H1 (cell line): Measurements from ENCODE around the gene ABCA2. TPM values are rescaled to one million over a fixed set of nuclear protein-coding genes. Genes with fewer than 3 reads are reported as not detected.

Source experiments
- CTCF ChIA-PET: fragments of 300-600 bp; sonication (Branson Sonifier 250); formaldehyde crosslinking; loops from one replicate; lab custom pipeline; 2021; ENCODE audit not compliant: partially characterized antibody; lab: Charles Lee
- POLR2A ChIA-PET: fragments of 300-600 bp; sonication (Branson Sonifier 250); formaldehyde crosslinking; loops from one replicate; lab custom pipeline; 2021; ENCODE audit warnings: inconsistent platforms; ENCODE audit not compliant: partially characterized antibody; lab: Charles Lee
- DNase-seq, 2 experiments: peaks; one replicate each; pipeline versions ENCODE4 v3.0.0 to v3.0.0-alpha.2; 2010 to 2022; ENCODE audit warnings: low spot score in 2 of 2, low read depth in 1 of 2, mixed read lengths in 1 of 2
- FAIRE-seq: peaks from 2 replicates; lab custom pipeline; 2011; peaks lifted over from hg19 to GRCh38; lab: Jason Lieb, UNC
- H2AFZ ChIP-seq: 2 replicates; pipeline ENCODE4 v1.8.1; 2012; ENCODE audit warnings: low read length, inconsistent platforms
- H2AK5ac ChIP-seq: 2 replicates; pipeline ENCODE4 v1.6.1; 2013; ENCODE audit warnings: low read depth, low read length
- H2BK120ac ChIP-seq: replicated peaks from 2 replicates; pipeline ENCODE3; 2013; ENCODE audit warnings: low read depth, low read length, inconsistent platforms
- H2BK12ac ChIP-seq: 2 replicates; pipeline ENCODE4 v1.6.1; 2013; ENCODE audit warnings: low read depth, low read length
- H2BK15ac ChIP-seq: 2 replicates; pipeline ENCODE4 v1.6.1; 2013; ENCODE audit warnings: low read length
- H2BK20ac ChIP-seq: 2 replicates; pipeline ENCODE4 v1.6.1; 2013; ENCODE audit warnings: low read length
- H2BK5ac ChIP-seq: 2 replicates; pipeline ENCODE4 v1.6.1; 2013; ENCODE audit warnings: low read depth, low read length
- H3K14ac ChIP-seq: 2 replicates; pipeline ENCODE4 v1.6.1; 2013; ENCODE audit warnings: inconsistent platforms; ENCODE audit not compliant: insufficient read length
- H3K18ac ChIP-seq: 2 replicates; pipeline ENCODE4 v1.6.1; 2013; ENCODE audit warnings: low read length; ENCODE audit errors: extremely low read depth
- H3K23ac ChIP-seq: 2 replicates; pipeline ENCODE4 v1.6.1; 2013; ENCODE audit warnings: inconsistent platforms; ENCODE audit not compliant: insufficient read length
- H3K23me2 ChIP-seq: 2 replicates; pipeline ENCODE4 v1.6.1; 2013; ENCODE audit warnings: low read depth, low read length
- H3K27ac ChIP-seq: 2 replicates; pipeline ENCODE4 v1.6.1; 2011; ENCODE audit warnings: low read depth, low read length, inconsistent platforms
- H3K27me3 ChIP-seq, 4 experiments: replicated peaks in 1 of 4; 1 replicate in 1 of 4; 2 replicates in 3 of 4; pipeline versions ENCODE4 v1.6.1 to v1.8.1; 2011 to 2013; ENCODE audit warnings: low read length in 3 of 4, mild to moderate bottlenecking in 3 of 4, inconsistent platforms in 2 of 4, mixed read lengths in 2 of 4, moderate library complexity in 1 of 4; ENCODE audit not compliant: control insufficient read depth in 3 of 4, insufficient read depth in 3 of 4; ENCODE audit errors: extremely low read depth in 1 of 4
- H3K36me3 ChIP-seq, 4 experiments: 2 replicates each; pipeline versions ENCODE4 v1.6.1 to v1.8.1; 2011 to 2013; ENCODE audit warnings: mild to moderate bottlenecking in 4 of 4, low read length in 3 of 4, moderate library complexity in 2 of 4, control low read depth in 1 of 4, inconsistent platforms in 1 of 4; ENCODE audit not compliant: insufficient read depth in 4 of 4, control insufficient read depth in 2 of 4
- H3K4ac ChIP-seq: replicated peaks from 2 replicates; pipeline ENCODE3; 2013; ENCODE audit warnings: low read length, low read depth, mixed read lengths, inconsistent platforms; ENCODE audit not compliant: insufficient read length
- H3K4me1 ChIP-seq, 4 experiments: replicated peaks in 1 of 4; 1 replicate in 1 of 4; 2 replicates in 3 of 4; pipeline versions ENCODE4 v1.6.1 to v1.8.1; 2011 to 2013; ENCODE audit warnings: low read length in 3 of 4, inconsistent platforms in 2 of 4, mixed read lengths in 1 of 4; ENCODE audit not compliant: insufficient read depth in 4 of 4, control insufficient read depth in 3 of 4
- H3K4me2 ChIP-seq, 2 experiments: 2 replicates each; pipeline versions ENCODE4 v1.6.1 to v1.8.1; 2011 to 2013; ENCODE audit warnings: low read depth in 2 of 2, low read length in 2 of 2, control low read depth in 1 of 2, inconsistent platforms in 1 of 2, mild to moderate bottlenecking in 1 of 2; ENCODE audit not compliant: insufficient read depth in 1 of 2
- H3K4me3 ChIP-seq, 4 experiments: fragments of 200-600, 300-600 bp in 1 of 4; sonication (generic), shearing (Covaris generic), sonication (Bioruptor Twin) in 1 of 4; 2 replicates each; pipeline versions ENCODE4 v1.5.1 to v1.8.1; 2011 to 2016; ENCODE audit warnings: low read length in 4 of 4, low read depth in 3 of 4, control low read depth in 2 of 4, inconsistent platforms in 2 of 4, mild to moderate bottlenecking in 2 of 4, mixed read lengths in 1 of 4, moderate library complexity in 1 of 4; ENCODE audit not compliant: insufficient read depth in 2 of 4; ENCODE audit errors: extremely low read depth in 1 of 4
- H3K56ac ChIP-seq: replicated peaks from 2 replicates; pipeline ENCODE3; 2013; ENCODE audit warnings: low read depth, mild to moderate bottlenecking, mixed read lengths, low read length, inconsistent platforms; ENCODE audit not compliant: insufficient read length
- H3K79me1 ChIP-seq: 2 replicates; pipeline ENCODE4 v1.6.1; 2013; ENCODE audit warnings: low read depth, low read length, control low read depth
- H3K79me2 ChIP-seq, 2 experiments: 2 replicates each; pipeline versions ENCODE4 v1.6.1 to v1.8.1; 2012 to 2013; ENCODE audit warnings: low read length in 2 of 2, mild to moderate bottlenecking in 2 of 2, inconsistent platforms in 1 of 2; ENCODE audit not compliant: insufficient read depth in 2 of 2, control insufficient read depth in 1 of 2
- H3K9ac ChIP-seq, 4 experiments: replicated peaks in 1 of 4; 1 replicate in 1 of 4; 2 replicates in 3 of 4; pipeline versions ENCODE4 v1.6.1 to v1.8.1; 2011 to 2013; ENCODE audit warnings: low read depth in 3 of 4, low read length in 3 of 4, control low read depth in 2 of 4, mild to moderate bottlenecking in 2 of 4, moderate library complexity in 2 of 4, inconsistent platforms in 1 of 4; ENCODE audit errors: extremely low read depth in 1 of 4
- H3K9me3 ChIP-seq, 2 experiments: 2 replicates each; pipeline versions ENCODE4 v1.6.1 to v1.8.1; 2012 to 2013; ENCODE audit warnings: mild to moderate bottlenecking in 2 of 2, moderate library complexity in 2 of 2, control low read depth in 1 of 2, inconsistent platforms in 1 of 2, low read depth in 1 of 2, low read length in 1 of 2, mixed read lengths in 1 of 2; ENCODE audit not compliant: insufficient read depth in 2 of 2
- H4K20me1 ChIP-seq, 2 experiments: replicated peaks in 1 of 2; 2 replicates each; pipeline versions ENCODE3 to v1.8.1; 2011 to 2013; ENCODE audit warnings: inconsistent platforms in 2 of 2, low read length in 2 of 2, mild to moderate bottlenecking in 1 of 2; ENCODE audit not compliant: insufficient read depth in 2 of 2, control insufficient read depth in 1 of 2
- H4K5ac ChIP-seq: 2 replicates; pipeline ENCODE4 v1.6.1; 2013; ENCODE audit warnings: low read length, low read depth, mixed read lengths, inconsistent platforms; ENCODE audit not compliant: insufficient read length
- H4K8ac ChIP-seq: 2 replicates; pipeline ENCODE4 v1.8.0; 2013; ENCODE audit warnings: mild to moderate bottlenecking, moderate library complexity, low read length, inconsistent platforms; ENCODE audit not compliant: insufficient read depth; ENCODE audit errors: extremely low read depth
- H4K91ac ChIP-seq: replicated peaks from 2 replicates; pipeline ENCODE3; 2013; ENCODE audit warnings: low read length, mixed read lengths, inconsistent platforms; ENCODE audit not compliant: insufficient read length
- BRCA1 ChIP-seq: IDR thresholded peaks from 2 replicates; pipeline ENCODE4 v1.6.1; 2012; ENCODE audit warnings: low read depth, low read length, improper control_type of control experiment
- CEBPB ChIP-seq: IDR thresholded peaks from 2 replicates; pipeline ENCODE4 v1.6.1; 2012; ENCODE audit warnings: low read depth, low read length
- CREB1 ChIP-seq: IDR thresholded peaks from 2 replicates; pipeline ENCODE4 v1.6.1; 2012; ENCODE audit warnings: inconsistent platforms
- E2F6 ChIP-seq: IDR thresholded peaks from 2 replicates; pipeline ENCODE4 v1.6.1; 2012; ENCODE audit warnings: inconsistent platforms
- EZH2 ChIP-seq: fragments of 200-600 bp; sonication (generic); IDR thresholded peaks from 2 replicates; pipeline ENCODE4 v1.7.1; 2012; ENCODE audit warnings: low read depth, mild to moderate bottlenecking, moderate library complexity, low read length, inconsistent platforms; ENCODE audit not compliant: severe bottlenecking
- GABPA ChIP-seq: IDR thresholded peaks from 2 replicates; pipeline ENCODE4 v1.6.1; 2011; ENCODE audit warnings: mild to moderate bottlenecking, low read length, moderate library complexity, borderline replicate concordance; ENCODE audit not compliant: insufficient read depth
- HDAC6 ChIP-seq: IDR thresholded peaks from one replicate; pipeline ENCODE4 v1.7.1; 2012; ENCODE audit warnings: low read depth, mild to moderate bottlenecking, inconsistent platforms, low read length, moderate library complexity
- KDM5A ChIP-seq: fragments of 200-600 bp; IDR thresholded peaks from 2 replicates; pipeline ENCODE4 v1.7.1; 2012; ENCODE audit warnings: mild to moderate bottlenecking, low read length, inconsistent platforms, mixed read lengths
- POU5F1 ChIP-seq: IDR thresholded peaks from 2 replicates; pipeline ENCODE4 v1.6.1; 2011; ENCODE audit warnings: low read depth, mild to moderate bottlenecking, low read length, moderate library complexity
- TAF7 ChIP-seq: optimal IDR thresholded peaks from 2 replicates; pipeline ENCODE3; 2011; ENCODE audit warnings: low read depth, mild to moderate bottlenecking, inconsistent platforms, low read length, moderate library complexity, borderline replicate concordance
- USF2 ChIP-seq: IDR thresholded peaks from 2 replicates; pipeline ENCODE4 v1.6.1; 2011; ENCODE audit warnings: low read length, improper control_type of control experiment
- WGBS, 2 experiments: shearing (Covaris generic) in 1 of 2; methylation state at CpG; one replicate each; pipeline versions ENCODE4 v1.1.6 to v1.1.7; 2013 to 2015; ENCODE audit warnings: low lambda C conversion rate in 2 of 2, mixed read lengths in 2 of 2, inconsistent platforms in 1 of 2, low coverage in 1 of 2, missing lambda C conversion rate in 1 of 2; ENCODE audit not compliant: insufficient replicate concordance in 2 of 2, insufficient coverage in 1 of 2, insufficient read length in 1 of 2; ENCODE audit errors: extremely low coverage in 1 of 2, missing lambda C conversion rate in 1 of 2; 5-methylcytosine and 5-hydroxymethylcytosine counted together
- polyA plus RNA-seq, 7 experiments: library from polyadenylated mRNA; depleted of rRNA in 3 of 7; stranded (reverse) in 5 of 7; unstranded in 2 of 7; fragments of >200 nt in 5 of 7; fragments of 200-250 nt in 2 of 7; gene quantifications; 1 replicate in 5 of 7; 2 replicates in 1 of 7; 4 replicates in 1 of 7; pipeline versions ENCODE4 v1.2.1 to v1.2.3, GENCODE V29; 2011 to 2013; ENCODE audit warnings: missing spikeins in 2 of 7, mixed read lengths in 2 of 7
- total RNA-seq: library from RNA; stranded (reverse); fragmentation: NEBNext Ultra II Directional; extraction: Animal tissue kit (Norgen Biotek cat#: 25700); gene quantifications from 2 replicates; pipeline ENCODE4 v1.2.1, GENCODE V29; 2021

The ABCA2 gene
- total and polyA plus RNA-seq, 2 of the 8 experiments (the other 6 are each of a cell fraction or from before 2014, with no cell fraction given), result 12.5 to 14.3 TPM

- Histone ChIP-seq H2BK12ac (no peak overlapping the region), H3K9me3 (peaks cover 0 to 10% of the 10 kb centered on the region in 2 experiments; a peak in 1 of 4 replicates), H3K27ac (no peak overlapping the region), H3K9ac (no peak overlapping the region), H4K8ac (no peak overlapping the region), H3K36me3 (no peaks in the 10 kb centered on the region), H2AK5ac (no peak overlapping the region), H3K79me1 (no peaks in the 10 kb centered on the region), H4K91ac (no peak overlapping the region), H3K18ac (no peak overlapping the region), H2BK5ac (no peak overlapping the region), H3K4me2 (no peak overlapping the region), H2BK120ac (no peak overlapping the region), H3K56ac (no peak overlapping the region), H3K27me3 (no peaks in the 10 kb centered on the region; a peak in 1 of 7 replicates), H3K23me2 (peaks cover 2% of the 10 kb centered on the region; the same call in 1 of the 2 replicates), H3K79me2 (no peaks in the 10 kb centered on the region), H4K20me1 (no peaks in the 10 kb centered on the region), H3K4me1 (peaks cover 0 to 6% (median 4%) of the 10 kb centered on the region in 4 experiments; a peak in 6 of 7 replicates), H2AFZ (no peak overlapping the region), H4K5ac (no peak overlapping the region), H3K4ac (no peak overlapping the region), H2BK20ac (no peak overlapping the region), H2BK15ac (no peak overlapping the region), H3K4me3 (no peak overlapping the region), H3K23ac (no peak overlapping the region), H3K14ac (no peak overlapping the region)
- 87% methylated on average over 15 of the region's 20 CpGs; no CpG with 5 or more reads in 1 of the 2 experiments for WGBS, 2 experiments
- ChIA-PET CTCF (interaction anchor here (0.6 to 3.5 kb wide), 10 partner anchors 19 to 214 kb away, joined by 3 to 21 read pairs (median 6); partner anchors contain the start of gene DPP7), POLR2A (no interaction called here)
- FAIRE-seq, result no peak
- DNase-seq, result no peak
- TF ChIP-seq EZH2 (no peak), GABPA (no peak), HDAC6 (no peak), USF2 (no peak), CEBPB (no peak), KDM5A (no peak), POU5F1 (no peak), E2F6 (no peak), CREB1 (no peak), TAF7 (no peak), BRCA1 (no peak)
Measured at GRCh38 chr9:137001857-137002645, 26.0 kb downstream of the ABCA2 start.
